HG03095 (cell line): ENCODE measurements around the gene ACTC1.

Experiments
- ATAC-seq: cut with Tn5 transposase; IDR thresholded peaks from one replicate; pipeline ENCODE4 v1.9.1; 2021; ENCODE audit warnings: moderate library complexity; ENCODE audit not compliant: unreplicated experiment

Gene ACTC1

GRCh38 chr15:34759992-34760391 lies 35.4 kb downstream of the ACTC1 start:
- ATAC-seq: no peak

GRCh38 chr15:34759347-34759746 lies 36.0 kb downstream of the ACTC1 start:
- ATAC-seq: no peak

- no peak for ATAC-seq
Observed at GRCh38 chr15:34757262-34757661, 38.1 kb downstream of the ACTC1 start.

GRCh38 chr15:34755419-34755773 lies 40.0 kb downstream of the ACTC1 start:
- ATAC-seq: no peak

GRCh38 chr15:34754674-34755418 lies 40.5 kb downstream of the ACTC1 start, which contains the start of gene GJD2:
GJD2 (minus strand) TSS chr15:34754998; CDS start chr15:34754488, 510 bp downstream.
- ATAC-seq: no peak

- ATAC-seq: no peak
Observed at GRCh38 chr15:34754171-34754601, 41.2 kb downstream of the ACTC1 start.

GRCh38 chr15:34753236-34753894 lies 42.0 kb downstream of the ACTC1 start:
- ATAC-seq: no peak

GRCh38 chr15:34749691-34750090 lies 45.7 kb downstream of the ACTC1 start:
- ATAC-seq: no peak
